Effector CD8-positive, alpha-beta T cell (primary cell): ENCODE results near the gene ADARB2.
"Not testable (repeated sequence)": the region's sequence is repeated elsewhere in the genome, so short reads cannot be mapped to it uniquely, and the experiment has no call there.

Experiments
- DNase-seq: peaks from one replicate; lab custom pipeline; 2025; lab: John Stamatoyannopoulos, UW

The ADARB2 gene

DNA sequence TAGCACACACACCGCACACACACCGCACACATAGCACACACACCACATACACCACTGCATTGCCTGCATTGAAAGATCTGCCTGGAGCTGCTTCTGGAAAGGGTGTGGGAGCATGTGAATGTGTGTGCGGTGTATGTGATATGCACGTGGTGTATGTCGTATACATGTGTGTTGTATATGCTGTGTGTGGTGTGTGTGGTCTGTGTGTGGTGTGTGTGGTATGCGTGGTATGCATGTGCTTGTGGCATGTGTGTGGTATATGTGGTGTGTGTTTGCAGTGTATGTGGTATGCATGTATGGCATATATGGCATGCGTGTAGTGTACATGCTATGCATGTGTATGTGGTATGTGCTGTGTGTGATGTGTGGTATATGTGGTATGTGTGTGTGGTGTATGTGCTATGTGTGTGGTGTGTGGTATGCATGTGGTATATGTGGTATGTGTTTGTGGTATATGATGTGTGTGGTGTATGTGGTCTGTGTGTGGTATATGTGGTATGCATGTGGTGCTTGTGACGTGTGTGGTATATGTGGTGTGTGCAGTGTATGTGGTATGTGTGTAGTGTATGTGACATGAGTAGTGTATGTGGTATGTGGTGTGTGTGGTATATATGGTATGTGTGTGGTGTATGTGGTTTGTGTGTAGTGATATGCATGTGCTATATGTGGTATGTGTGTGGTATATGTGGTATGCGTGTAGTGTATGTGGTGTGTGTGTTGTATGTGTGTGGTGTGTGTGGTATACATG lies 505.0 kb downstream of the ADARB2 start:
- DNase-seq, result no peak

DNA sequence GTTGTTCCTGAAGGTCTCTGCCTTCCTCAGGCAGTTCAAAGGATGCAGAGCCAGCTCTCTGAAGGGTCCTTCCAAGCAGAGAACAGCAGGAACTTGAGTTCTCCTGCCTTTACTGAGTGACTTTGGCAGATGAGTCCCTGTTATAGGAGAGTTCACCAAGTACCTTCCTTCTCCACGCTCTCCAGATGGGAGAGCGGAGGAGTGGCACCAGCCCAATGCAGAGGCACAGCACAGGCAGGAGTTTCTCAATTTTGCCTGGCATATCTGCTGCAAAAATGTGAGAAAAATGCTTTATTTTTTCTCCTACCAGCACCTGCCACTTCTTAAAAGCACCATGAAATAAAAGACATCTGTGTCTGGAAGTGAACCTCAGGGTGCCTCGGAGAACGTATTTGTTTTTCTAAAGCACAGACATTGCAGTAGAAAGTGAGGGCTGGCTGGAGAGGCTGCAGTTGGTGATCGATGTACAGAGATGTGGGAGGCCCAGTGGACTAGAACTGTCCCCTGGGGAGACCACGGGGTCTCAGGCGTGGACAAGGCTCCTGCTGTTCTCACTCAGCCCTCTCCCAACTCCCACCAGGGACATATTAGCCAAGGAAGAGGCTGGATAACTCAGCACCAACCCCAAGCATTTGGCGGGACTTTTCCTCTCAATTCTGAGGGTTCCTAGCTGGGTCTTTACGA lies 506.6 kb downstream of the ADARB2 start:
- no peak for DNase-seq

DNA sequence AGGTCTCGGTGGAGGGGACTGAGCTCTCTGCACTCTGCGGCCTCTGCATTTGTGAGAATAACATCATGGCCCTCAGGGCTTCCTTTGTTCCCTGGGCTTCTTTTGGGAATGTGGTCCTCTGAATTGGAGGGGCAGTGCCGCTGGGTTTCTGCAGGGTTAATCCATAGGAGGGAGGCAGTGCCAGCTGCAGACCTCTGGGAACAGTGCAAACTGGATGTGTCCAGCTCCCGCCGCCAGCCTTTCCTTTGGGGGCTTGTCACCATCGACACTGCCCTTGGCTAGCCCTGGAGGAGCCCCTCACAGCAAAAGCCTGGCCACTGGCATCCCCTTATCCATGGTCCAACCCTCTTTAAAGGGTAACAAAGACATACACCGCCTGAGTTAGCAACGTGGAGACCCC lies 507.2 kb downstream of the ADARB2 start:
- no peak for DNase-seq

DNA sequence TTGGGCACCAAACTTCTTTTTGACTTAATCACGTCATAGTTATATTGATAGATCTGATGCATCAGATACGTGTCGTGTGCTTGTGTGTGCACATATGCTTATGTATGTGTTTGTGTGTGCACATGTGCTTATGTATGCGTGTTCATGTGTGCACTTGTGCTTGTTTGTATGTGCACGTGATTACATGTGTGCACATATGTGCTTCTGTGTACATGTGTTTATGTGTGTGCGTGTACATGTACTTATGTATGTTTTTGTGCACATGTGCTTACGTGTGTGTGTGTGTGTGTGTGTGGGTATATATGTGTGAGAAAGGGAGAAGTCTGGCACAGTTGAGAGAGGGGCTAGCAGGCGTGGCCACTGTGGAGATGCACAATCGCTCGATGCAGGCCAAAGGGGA lies 507.8 kb downstream of the ADARB2 start:
- DNase-seq, result no peak

DNA sequence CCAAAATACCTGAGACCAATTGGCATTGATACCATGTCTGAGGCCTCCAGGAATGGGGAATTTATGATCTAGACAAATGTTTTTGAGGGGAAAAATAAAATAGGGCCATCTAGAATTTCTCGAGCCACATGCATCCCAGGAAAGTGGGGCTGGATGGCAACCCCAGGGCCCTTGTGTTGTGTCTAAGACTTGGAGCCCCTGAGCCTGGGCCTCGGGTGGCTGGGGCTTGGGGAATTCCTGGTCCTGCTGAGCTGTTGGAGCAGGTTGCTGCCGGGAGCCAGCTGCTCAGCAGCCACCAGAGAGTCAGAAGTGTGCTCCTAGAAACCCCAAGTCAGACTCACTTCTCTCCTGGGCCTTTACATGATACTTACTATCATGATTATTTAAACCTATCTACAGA lies 508.2 kb downstream of the ADARB2 start:
- no peak for DNase-seq

DNA sequence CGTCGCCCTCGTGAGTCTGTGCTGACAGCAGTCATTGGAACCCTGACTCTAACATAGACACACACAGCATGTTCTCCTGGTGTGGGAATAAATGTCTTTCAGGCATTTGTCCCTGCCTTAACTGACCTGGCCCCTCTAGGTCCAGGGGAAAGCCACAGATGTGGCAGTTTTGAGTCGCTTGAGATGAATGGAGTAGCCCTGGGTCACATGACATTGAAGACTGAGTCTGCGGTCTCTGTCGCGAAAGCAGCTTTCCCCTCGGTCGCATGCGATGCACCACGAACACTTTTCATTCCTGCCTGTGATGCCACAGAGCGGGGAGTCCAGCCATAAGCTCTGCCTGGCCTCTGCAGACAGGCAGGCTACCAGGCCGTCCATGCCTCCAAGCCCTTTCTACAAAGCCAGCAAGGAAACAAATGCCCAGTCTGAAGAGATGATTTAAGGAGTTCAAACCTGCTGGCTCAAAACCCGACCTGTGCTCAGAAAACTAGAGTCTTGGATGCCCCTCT lies 508.8 kb downstream of the ADARB2 start:
- DNase-seq, result no peak

DNA sequence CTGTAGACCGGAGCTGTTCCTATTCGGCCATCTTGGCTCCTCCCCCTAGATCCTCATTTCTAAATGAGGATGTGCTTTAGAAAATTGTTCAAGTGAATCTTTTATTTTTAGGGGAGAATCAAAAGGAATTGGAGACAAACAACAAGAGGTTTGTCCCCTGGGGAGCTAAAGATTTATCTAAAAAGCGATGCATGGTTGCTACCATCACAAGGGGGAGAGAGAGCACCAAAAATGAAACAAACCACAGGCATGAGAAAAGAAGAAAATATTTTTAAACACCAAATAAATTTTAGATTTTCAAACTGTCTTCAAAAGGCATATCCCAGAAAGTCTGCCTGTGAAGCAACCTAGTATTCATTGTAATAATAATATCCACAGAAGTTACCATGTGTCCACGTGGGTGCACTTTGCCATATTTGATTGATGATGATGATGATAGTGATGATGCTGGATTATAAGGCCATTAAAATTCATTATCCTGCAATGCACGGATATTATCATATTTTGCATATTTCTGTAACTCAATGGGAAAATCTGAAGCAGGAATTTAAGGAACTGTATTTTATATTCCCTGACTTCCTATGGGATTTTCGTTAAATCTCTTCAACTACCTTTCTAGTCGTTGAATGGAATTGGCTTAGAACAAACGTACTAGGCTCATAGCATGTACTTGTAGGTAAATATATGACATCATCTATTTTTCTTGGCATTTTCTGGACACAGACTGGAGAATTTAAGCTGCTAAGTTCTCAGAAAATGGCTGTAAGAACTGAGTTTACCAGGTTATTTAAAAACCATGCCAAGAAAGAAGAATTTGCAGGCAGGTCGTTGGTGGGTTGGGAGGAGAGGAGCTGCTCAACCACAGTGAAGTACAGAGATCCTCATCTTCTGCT lies 509.6 kb downstream of the ADARB2 start:
- DNase-seq, result no peak

DNA sequence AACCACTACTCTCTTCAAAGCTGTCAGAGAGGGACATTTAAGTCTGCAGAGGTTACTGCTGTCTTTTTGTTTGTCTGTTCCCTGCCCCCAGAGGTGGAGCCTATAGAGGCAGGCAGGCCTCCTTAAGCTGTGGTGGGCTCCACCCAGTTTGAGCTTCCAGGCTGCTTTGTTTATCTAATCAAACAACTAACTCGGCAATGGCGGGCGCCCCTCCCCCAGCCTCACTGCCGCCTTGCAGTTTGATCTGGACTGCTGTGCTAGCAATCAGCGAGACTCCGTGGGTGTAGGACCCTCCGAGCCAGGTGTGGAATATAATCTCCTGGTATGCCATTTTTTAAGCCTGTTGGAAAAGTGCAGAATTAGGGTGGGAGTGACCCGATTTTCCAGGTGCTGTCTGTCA lies 510.4 kb downstream of the ADARB2 start:
- DNase-seq, result not testable (repeated sequence)

DNA sequence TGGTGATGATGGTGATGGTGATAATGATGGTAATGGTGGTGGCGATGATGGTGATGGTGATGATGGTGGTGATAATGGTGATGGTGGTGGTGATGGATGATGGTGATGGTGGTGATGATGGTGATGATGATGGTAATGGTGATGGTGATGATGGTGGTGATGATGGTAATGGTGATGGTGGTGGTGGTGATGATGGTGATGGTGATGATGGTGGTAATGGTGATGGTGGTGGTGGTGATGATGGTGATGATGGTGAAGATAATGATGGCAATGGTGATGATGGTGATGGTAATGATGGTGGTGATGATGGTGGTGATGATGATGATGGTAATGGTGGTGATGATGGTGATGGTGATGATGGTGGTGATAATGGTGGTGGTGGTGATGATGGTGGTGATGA lies 517.5 kb downstream of the ADARB2 start:
- DNase-seq, result not testable (repeated sequence)

DNA sequence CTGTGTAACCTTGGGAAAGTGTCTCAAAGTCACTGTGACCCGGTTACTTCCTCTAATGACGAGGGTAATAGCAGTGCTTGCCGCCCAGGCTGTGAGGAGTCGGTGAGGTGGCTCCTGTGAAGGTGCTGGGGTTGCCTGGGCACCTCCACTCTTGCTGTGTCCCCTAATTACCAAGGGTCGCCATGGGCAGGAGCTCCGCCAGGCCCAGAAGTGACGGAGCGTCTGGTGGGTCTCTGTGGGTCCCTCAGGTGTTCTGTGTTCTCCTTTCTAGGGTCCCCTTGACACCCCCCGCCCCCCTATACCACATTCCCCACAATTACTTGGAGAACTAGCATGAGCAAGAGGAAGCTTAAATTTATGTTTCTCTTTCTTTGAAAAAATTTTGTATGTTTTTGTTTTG lies 519.7 kb downstream of the ADARB2 start:
- DNase-seq, result no peak

DNA sequence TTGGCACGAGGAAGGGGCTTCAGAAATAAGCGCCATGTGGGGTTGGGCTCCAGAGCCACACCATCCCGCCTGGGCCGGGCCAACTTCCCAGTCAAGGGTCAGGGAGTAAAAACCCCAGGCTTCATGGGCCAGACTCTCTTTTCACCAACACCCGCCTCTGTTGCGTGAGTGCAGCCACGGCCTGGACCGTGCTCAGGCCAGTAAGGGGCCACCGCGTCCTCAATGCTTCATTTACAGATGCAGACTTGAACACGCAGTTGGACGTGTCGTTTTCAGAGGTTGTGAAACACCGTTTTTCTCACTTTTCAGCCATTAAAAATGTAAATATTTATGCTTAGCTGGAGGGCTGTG lies 520.1 kb downstream of the ADARB2 start:
- DNase-seq, result no peak

DNA sequence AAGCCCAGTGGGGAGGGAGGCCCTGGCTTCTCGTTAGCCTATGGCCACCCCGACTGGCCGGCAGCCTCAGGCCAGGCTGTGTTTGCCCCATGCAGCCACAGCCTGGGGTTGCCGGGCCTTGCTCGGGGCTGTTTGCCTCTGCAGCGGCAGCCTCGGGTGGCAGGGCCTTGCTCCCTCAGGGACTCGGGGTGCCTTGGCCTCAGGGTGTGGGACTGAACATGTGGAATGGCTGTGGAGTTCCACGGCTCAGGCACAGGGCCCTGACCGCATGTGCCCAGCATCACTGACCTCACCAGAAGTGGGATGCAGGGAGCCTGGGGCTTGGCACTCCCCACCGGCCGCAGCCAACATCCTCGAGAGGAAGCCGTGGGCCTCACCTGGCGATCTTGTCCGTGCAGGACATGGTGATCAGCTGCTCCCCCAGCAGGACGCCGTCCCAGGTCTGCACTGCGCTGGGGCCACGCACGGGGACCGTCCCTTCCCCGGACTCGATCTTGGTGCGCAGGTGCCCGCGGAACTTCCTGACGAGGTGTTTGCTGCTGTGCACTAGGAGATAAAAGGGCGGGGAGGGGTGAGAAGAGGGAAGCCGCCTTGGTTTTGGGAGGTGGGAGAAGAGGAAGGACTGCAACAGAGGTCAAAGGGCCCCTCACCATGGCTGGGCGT lies 520.6 kb downstream of the ADARB2 start:
- DNase-seq, result no peak

DNA sequence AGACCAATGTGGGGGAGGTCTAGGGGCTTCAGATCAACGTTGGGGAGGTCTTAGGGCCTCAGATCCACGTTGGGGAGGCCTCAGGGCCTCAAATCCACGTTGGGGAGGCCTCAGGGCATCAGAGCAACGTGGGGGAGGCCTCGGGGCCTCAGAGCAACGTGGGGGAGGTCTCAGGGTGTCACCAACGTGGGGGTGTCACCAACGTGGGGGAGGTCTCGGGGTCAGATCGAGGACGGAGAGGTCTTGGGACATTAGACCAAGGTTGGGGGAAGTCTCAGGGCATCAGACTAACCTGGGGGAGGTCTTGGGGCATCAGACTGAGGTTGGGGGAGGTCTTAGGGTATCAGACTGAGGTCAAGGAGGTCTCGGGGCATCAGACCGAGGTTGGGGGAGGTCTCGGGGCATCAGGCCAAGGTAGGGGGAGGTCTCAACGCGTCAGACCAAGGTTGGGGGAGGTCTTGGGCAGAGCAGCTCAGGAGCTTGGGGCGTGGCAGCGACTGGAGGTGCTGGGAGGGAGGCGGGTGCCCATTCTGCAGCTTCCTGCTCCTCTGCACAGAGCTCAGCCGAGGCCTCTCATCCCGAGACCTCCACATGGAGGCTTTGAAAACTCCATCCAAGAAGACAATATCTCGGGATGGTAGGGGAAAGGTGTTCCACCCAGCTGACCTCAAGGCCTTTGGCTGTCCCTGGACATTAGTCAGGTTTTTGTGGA lies 521.3 kb downstream of the ADARB2 start:
- no peak for DNase-seq

DNA sequence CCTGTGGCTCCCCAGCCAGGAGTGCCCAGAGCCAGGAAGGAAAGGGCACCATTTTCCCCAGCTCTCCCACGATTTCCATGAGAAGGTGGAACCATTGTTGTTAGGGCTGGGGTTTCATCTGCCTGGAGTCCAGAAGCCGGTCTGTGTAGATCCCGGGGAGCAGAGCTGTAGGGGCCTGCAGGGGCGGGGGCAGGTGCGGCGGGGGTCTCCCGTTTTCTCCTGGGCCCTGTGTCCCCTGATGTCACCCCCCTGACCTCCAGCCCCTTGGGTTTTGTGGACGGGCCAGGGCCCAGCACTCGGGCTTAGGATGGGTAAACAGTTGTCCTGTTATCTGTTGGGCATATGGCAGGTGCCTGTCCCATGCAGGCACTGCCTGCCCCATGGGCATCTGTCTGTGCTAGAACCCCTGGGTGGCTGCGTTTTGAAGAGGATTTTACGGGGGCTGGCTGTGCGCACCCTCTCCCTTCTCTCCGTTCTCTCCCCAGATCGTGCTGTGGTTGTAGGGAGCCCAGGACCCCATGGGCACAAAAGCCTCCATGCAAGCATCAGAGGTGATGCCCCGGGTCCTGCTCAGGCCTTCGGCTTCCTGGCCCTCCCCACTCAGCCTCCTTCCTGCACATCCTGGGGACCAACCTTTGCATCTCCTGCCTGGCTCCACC lies 522.3 kb downstream of the ADARB2 start:
- DNase-seq, result no peak

DNA sequence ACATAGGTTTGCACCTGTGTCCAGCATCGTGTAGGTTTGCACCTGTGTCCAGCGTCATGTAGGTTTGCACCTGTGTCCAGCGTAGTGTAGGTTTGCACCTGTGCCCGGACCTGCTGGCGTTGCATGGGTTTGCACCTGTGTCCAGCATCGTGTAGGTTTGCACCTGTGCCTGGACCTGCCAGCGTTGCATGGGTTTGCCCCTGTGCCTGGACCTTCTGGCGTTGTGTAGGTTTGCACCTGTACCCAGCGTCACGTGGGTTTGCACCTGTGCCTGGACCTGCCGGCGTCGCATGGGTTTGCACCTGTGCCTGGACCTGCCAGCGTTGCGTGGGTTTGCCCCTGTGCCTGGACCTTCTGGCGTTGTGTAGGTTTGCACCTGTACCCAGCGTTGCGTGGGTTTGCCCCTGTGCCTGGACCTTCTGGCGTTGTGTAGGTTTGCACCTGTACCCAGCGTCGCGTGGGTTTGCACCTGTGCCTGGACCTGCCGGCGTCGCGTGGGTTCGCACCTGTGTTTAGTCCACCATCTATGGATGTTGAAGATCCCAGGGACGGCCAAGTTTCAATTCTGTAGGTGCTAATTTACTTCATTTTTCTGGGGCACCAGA lies 523.2 kb downstream of the ADARB2 start:
- DNase-seq, result no peak

DNA sequence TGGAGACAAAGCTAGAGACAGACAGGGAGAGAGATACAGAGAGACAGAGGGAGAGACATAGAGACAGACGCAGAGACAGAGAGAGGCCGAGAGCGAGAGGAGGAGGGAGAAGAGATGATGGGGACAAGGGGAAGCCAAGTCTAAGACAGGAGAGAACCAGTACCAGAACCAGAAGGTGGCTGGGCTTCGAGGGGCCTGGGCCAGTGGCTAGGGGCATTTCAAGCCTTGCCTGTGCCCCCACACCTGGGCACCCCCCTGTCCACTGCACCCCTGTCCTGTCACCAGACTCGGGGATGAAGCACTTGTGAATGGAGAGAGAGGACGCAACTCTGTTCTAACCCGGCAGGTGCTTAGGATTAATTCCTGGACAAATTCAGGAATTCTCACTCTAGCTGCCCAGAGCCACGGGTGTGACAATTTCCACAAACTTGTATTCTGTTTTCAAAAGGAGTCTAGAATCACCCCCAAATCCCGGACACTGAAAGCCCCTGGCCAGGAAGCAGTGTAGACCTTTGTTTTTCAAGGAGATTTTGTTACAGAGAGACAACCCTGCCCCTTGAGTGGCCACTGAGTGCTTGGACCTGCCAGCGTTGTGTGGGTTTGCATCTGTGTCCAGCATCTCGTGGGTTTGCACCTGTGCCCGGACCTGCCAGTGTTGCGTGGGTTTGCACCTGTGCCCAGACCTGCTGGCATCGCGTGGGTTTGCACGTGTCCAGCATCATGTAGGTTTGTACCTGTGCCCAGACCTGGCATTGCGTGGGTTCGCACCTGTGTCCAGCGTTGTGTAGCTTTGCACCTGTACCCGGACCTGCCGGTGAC lies 523.9 kb downstream of the ADARB2 start:
- DNase-seq, result no peak

DNA sequence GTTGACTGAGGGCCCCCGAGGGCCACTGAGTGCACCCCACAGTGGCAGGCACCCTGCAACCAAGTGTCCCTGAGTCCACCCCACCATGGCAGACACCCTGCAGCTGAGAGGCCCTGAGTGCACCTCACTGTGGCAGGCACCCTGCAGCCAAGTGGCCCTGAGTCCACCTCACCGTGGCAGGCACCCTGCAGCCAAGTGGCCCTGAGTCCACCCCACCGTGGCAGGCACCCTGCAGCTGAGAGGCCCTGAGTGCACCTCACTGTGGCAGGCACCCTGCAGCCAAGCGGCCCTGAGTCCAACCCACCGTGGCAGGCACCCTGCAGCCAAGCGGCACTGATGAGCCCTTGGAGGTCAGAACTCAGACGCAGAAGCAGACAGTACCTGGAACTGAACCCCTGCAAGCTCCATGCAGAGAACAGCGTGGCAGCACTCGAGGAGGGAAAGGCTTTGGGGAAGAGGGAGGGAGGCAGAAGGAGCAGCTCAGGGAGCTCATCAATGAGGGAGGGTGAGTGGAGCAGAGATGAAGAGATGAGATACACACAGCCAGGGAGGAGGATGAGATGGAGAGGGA lies 524.7 kb downstream of the ADARB2 start:
- no peak for DNase-seq

DNA sequence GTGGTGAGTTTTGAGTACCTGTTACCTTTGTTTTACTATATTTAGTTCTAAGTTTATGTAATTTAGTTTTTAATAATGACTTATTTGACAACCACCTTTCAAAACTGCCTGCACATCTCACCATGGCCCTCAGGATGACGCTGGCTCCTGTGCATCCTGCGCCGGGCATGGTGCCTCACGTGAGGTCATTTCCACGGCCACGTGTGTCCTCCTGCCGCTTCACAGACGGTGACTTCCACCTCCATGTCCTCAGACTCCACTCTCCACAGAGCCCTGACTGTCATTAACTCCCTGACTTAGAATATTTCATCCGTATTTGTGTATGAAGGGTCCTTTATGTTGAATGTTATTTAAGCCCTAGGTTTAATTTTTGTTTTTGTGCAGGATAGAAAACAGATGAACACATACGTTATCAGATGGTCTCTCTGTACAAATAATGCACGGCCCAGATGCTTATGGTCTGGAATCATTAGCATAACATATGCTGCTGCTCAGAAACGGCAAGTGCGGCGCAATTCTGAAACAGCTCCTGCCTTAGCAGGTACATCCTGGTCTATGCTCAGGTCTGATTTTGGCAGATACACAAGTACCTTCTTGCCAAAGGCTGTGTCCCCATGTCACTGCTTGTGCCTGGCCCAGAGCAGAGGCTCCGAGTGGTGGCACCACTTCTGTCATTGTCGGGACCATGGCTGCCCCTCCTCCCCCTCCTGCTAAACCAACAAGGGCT lies 525.3 kb downstream of the ADARB2 start:
- DNase-seq, result no peak
